Skeletal muscle satellite cell (primary cell): ENCODE data around the gene ZNF92.
"Not testable (repeated sequence)": the region's sequence is repeated elsewhere in the genome, so short reads cannot be mapped to it uniquely, and the experiment has no call there.

Source experiments
- H3K27me3 ChIP-seq: 2 replicates; pipeline ENCODE4 v1.7.0; 2013; ENCODE audit warnings: low read length; ENCODE audit not compliant: control insufficient read depth, insufficient read depth
- H3K36me3 ChIP-seq: 2 replicates; pipeline ENCODE4 v1.7.0; 2013; ENCODE audit warnings: mild to moderate bottlenecking, control low read depth, low read length; ENCODE audit not compliant: insufficient read depth
- H3K4me1 ChIP-seq: 2 replicates; pipeline ENCODE4 v1.7.0; 2013; ENCODE audit warnings: low read length; ENCODE audit not compliant: control insufficient read depth, insufficient read depth
- H3K4me2 ChIP-seq: 2 replicates; pipeline ENCODE4 v1.7.0; 2013; ENCODE audit warnings: mild to moderate bottlenecking, low read length
- H3K4me3 ChIP-seq: 2 replicates; pipeline ENCODE4 v1.7.0; 2013; ENCODE audit warnings: low read length
- H3K9ac ChIP-seq: 2 replicates; pipeline ENCODE4 v1.7.0; 2013; ENCODE audit warnings: mild to moderate bottlenecking, low read depth, low read length, moderate library complexity
- H3K9me3 ChIP-seq: replicated peaks from 2 replicates; pipeline ENCODE4 v1.7.0; 2013; ENCODE audit warnings: mild to moderate bottlenecking, control low read depth, low read length

ZNF92 gene

GRCh38 chr7:65429642-65430343 lies 56.1 kb downstream of the ZNF92 start:
- H3K36me3 ChIP-seq, result no peaks in the 10 kb centered on the region
- H3K9ac ChIP-seq, result no peak overlapping the region
- H3K4me3 ChIP-seq, result no peak overlapping the region
- H3K4me2 ChIP-seq, result no peak overlapping the region
- H3K4me1 ChIP-seq, result no peaks in the 10 kb centered on the region
- no peaks in the 10 kb centered on the region for H3K27me3 ChIP-seq
- peaks cover 13% of the 10 kb centered on the region for H3K9me3 ChIP-seq

DNA sequence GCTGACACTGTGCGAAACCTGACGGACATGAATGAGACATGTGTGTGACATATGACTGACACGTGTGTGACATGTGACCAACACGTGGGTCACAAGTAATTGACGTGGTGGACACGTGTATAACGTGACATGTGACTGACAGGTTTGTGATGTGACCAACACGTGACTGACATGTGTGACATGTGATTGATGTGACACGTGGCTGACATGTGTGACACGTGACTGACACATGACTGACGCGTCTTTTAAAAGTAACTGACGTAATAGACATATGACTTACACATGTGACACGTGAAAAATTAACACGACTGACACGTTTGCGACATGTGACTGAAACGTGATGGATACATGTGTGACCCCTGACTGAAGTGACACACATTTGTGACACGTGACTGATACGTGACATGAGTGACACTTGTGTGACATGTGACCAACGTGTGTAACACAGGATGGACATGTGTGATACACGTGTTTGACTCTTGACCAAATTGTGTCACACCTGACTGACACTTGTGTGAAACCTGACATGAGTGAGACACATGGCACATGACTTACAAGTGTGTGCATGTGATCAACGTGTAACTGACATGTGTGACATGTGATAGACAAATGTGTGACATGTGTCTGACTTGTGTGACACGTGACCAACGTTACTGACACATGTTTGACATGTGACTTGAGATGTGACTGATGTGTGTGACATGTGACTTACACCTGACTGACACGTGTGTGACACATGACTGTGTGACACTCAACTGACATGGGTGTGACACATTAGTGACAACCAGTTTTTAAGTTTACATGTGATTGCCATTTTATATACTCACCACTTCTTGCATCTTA lies 56.9 kb downstream of the ZNF92 start:
- no peaks in the 10 kb centered on the region for H3K4me1 ChIP-seq
- no peaks in the 10 kb centered on the region for H3K36me3 ChIP-seq
- peaks cover 13% of the 10 kb centered on the region for H3K9me3 ChIP-seq
- no peak overlapping the region for H3K4me3 ChIP-seq
- no peak overlapping the region for H3K4me2 ChIP-seq
- no peaks in the 10 kb centered on the region for H3K27me3 ChIP-seq
- H3K9ac ChIP-seq, result no peak overlapping the region

DNA sequence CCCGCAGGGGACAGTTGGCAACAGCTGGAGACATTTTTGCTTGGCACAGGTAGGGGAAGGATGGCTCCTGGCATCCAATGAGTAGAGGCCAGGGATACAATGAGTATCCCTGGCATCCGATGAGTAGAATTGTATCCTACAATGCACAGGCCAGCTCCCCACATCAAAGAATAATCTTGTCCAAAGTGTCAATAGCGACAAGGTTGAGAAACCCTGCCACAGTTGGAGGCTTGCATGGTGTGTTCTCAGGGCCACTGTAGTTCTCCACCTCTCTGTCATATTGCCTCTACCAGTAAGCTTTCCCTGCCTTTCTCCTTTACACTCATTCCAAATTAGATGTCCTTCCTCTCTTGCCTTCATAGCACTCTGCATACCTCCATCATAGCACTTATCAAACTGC lies 60.7 kb downstream of the ZNF92 start:
- Histone ChIP-seq H3K4me1 (peaks cover 5% of the 10 kb centered on the region), H3K4me2 (no peak overlapping the region), H3K4me3 (no peak overlapping the region)

GRCh38 chr7:65436163-65436562 lies 62.5 kb downstream of the ZNF92 start:
- H3K36me3 ChIP-seq, result no peaks in the 10 kb centered on the region
- no peak overlapping the region for H3K9ac ChIP-seq
- no peak overlapping the region for H3K4me2 ChIP-seq
- H3K4me3 ChIP-seq, result no peak overlapping the region
- H3K27me3 ChIP-seq, result no peaks in the 10 kb centered on the region
- no peaks in the 10 kb centered on the region for H3K9me3 ChIP-seq
- peaks cover 10% of the 10 kb centered on the region for H3K4me1 ChIP-seq

More for the DNA sequence above, 60.7 kb downstream of the ZNF92 start:
- Histone ChIP-seq H3K27me3 (no peaks in the 10 kb centered on the region), H3K36me3 (no peaks in the 10 kb centered on the region), H3K9me3 (peaks cover 13% of the 10 kb centered on the region), H3K9ac (no peak overlapping the region)

DNA sequence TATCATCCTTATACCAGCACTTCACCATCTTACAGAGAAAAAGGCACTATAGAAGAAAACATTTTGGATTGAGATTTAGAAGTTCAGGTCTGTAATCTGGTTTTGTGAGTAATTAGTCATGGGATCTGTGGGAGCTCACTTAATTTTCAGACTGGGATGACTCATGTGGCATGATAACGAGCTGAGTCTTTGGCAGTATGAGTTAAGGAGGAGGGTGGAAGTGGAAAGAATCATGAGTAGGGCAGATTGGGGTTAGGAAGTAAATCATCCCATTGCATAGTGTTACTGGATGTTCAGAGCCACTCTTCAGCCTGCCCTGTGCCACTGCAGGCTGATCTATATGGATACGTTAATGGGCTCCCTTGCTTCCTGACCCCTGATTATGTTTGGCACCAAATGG lies 64.9 kb downstream of the ZNF92 start:
- H3K27me3 ChIP-seq, result no peaks in the 10 kb centered on the region
- peaks cover 13% of the 10 kb centered on the region for H3K4me1 ChIP-seq
- no peaks in the 10 kb centered on the region for H3K9me3 ChIP-seq
- H3K9ac ChIP-seq, result no peak overlapping the region
- no peaks in the 10 kb centered on the region for H3K36me3 ChIP-seq
- no peak overlapping the region for H3K4me3 ChIP-seq
- H3K4me2 ChIP-seq, result no peak overlapping the region

DNA sequence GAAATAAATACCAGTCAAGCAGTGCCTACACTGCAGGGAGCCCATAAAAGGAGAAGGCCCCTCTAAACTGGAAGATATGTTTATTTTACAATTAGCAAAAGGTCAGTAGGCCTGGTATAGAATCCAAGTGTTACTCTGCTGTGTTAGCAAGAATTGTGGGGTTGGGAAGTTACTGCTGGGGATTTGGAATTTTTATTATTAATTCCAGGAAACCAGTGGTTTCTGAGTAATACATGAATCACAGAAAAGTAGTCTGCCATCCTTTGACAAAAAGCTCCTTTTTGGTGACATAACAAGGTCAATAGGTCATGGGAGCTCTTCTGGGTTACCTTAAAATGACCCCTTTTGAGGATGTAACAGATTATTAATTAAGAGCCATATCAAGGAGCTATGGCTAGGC lies 67.4 kb downstream of the ZNF92 start:
- Histone ChIP-seq H3K9ac (no peak overlapping the region), H3K4me3 (no peak overlapping the region), H3K4me1 (peaks cover 13% of the 10 kb centered on the region), H3K27me3 (no peaks in the 10 kb centered on the region), H3K9me3 (no peaks in the 10 kb centered on the region), H3K4me2 (no peak overlapping the region), H3K36me3 (no peaks in the 10 kb centered on the region)

DNA sequence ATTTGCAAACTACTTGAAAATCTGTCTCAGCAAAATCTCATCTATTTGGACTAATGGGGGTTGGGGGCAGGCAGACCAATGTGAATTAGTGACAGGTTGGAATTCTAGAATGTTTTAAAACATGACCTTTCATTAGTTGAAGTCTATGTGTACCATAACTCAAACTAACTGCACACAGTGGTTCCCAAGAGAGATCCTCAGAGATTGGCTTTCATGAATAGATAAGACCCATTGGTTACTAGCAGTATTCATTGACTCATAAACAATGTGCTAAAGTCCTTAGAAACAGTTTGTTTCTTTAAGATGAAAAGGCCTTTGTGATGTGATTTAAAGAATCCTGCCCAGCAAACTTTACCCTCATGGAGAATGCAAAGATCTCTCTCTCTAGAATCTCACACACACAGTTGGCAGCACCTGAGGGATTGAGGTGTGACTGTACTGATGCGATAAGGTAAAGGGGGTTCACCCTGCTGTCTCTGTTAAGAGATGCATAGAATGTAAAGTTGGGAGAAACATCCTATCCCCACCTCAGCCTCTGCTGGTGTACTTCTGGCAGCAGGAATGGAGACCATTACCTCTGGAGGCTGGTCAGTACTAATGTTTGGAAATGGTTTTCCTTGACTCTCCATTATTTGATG lies 70.7 kb downstream of the ZNF92 start:
- Histone ChIP-seq H3K9ac (no peak overlapping the region), H3K4me2 (no peak overlapping the region), H3K27me3 (no peaks in the 10 kb centered on the region), H3K36me3 (no peaks in the 10 kb centered on the region), H3K4me1 (peaks cover 8% of the 10 kb centered on the region), H3K9me3 (no peaks in the 10 kb centered on the region), H3K4me3 (no peak overlapping the region)

- H3K9ac ChIP-seq, result no peak overlapping the region
- H3K27me3 ChIP-seq, result no peaks in the 10 kb centered on the region
Measured at GRCh38 chr7:65444899-65445823, 71.5 kb downstream of the ZNF92 start.

GRCh38 chr7:65447041-65447440 lies 73.4 kb downstream of the ZNF92 start:
- H3K4me2 ChIP-seq, H3K9me3 ChIP-seq, H3K4me3 ChIP-seq, H3K4me1 ChIP-seq, H3K27me3 ChIP-seq, H3K9ac ChIP-seq, H3K36me3 ChIP-seq: not testable (repeated sequence)

More at GRCh38 chr7:65444899-65445823, 71.5 kb downstream of the ZNF92 start:
- H3K9me3 ChIP-seq, result no peaks in the 10 kb centered on the region
- no peak overlapping the region for H3K4me3 ChIP-seq
- H3K4me2 ChIP-seq, result no peak overlapping the region
- H3K4me1 ChIP-seq, result peaks cover 8% of the 10 kb centered on the region
- no peaks in the 10 kb centered on the region for H3K36me3 ChIP-seq

DNA sequence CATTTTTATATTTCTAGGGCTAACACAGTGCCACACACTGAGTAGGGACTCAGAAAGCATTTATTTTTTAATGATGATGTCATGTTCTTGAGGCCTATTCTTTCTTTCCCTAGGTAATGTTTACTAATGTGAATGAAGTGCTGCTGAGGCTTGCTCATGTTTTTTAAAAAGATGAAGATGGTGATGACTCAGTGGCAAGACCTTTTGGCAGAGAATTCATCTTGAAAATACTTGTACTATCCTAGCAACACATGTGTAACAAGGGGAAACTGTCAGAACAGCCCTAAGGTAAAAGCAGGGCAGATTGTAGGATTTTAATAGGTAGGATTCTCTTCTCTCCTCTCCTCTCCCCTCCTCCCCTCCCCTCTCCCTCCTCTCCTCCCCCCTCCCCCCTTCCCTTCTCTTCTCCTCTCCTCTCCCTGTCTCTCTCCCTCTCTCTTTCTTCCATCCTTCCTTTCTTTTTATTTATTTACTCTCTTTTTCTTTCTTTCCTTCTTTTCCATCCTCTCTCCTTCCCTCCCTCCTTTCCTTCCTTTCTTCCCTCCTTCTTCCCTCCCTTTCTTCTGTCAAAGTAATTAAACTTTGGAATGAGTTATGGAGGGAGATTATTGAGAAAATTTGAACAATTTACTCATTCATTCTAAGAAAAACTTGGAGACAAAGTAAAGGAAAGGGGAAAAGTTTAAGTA lies 75.3 kb downstream of the ZNF92 start:
- Histone ChIP-seq H3K27me3 (peaks cover 4% of the 10 kb centered on the region), H3K4me2 (no peak overlapping the region), H3K9ac (no peak overlapping the region), H3K4me3 (no peak overlapping the region), H3K4me1 (no peaks in the 10 kb centered on the region), H3K36me3 (no peaks in the 10 kb centered on the region), H3K9me3 (no peaks in the 10 kb centered on the region)
